ENCODE data around the gene PIEZO1. TPM values are rescaled to one million over a fixed set of nuclear protein-coding genes. Genes with fewer than 3 reads are reported as not detected.
A peak's percentile ranks its signal among the peaks of the same experiment; 100 is the strongest.

PIEZO1 gene
- total RNA-seq, 1 donor from 2014 or later: 164 TPM

DNA sequence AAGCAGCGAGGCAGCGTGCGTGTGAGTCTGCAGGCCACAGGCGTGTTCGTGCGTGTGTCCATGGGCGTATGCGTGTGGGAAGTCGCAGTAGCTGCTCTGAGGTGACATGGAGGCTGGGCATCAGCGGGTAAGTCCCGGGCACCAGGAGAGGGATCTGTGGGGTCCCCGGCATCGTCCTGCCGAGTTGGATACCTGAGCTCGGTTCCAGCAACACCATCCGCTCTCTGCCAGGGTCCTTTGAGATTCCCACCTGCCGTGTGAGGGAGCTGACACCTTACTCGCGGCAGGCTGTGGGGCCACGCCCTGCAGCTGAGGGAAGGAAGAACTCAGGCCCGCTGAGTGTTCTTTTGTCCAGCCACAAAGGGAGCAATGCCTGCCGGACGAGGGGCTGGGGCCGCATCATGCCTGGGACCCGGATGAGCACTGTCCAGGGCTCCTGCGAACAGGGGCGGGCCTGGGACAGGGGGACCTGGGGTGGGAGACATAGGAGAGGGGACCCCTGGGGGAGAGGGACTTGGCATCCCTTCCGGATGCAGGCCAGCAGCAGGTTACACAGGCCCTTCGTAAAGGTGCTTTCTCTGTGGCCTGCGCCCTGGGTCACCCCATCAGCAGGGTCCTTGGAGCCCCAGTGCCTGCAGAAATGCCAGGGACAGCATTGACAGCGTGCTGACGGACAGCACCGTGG is 93.7 kb downstream of the PIEZO1 start:
- peak; percentile 49 for DNase-seq
- Histone ChIP-seq H3K27me3 (ENCODE audit: low read depth) (peaks cover 36% of the 10 kb centered on the region), H3K27ac (peak overlapping the region; percentile 31), H3K4me1 (peaks cover 40% of the 10 kb centered on the region), H3K36me3 (peaks cover 9% of the 10 kb centered on the region), H3K4me3 (no peak overlapping the region), H3K9me3 (no peaks in the 10 kb centered on the region)
- no peak for ATAC-seq
- TF ChIP-seq, protein P1, sequence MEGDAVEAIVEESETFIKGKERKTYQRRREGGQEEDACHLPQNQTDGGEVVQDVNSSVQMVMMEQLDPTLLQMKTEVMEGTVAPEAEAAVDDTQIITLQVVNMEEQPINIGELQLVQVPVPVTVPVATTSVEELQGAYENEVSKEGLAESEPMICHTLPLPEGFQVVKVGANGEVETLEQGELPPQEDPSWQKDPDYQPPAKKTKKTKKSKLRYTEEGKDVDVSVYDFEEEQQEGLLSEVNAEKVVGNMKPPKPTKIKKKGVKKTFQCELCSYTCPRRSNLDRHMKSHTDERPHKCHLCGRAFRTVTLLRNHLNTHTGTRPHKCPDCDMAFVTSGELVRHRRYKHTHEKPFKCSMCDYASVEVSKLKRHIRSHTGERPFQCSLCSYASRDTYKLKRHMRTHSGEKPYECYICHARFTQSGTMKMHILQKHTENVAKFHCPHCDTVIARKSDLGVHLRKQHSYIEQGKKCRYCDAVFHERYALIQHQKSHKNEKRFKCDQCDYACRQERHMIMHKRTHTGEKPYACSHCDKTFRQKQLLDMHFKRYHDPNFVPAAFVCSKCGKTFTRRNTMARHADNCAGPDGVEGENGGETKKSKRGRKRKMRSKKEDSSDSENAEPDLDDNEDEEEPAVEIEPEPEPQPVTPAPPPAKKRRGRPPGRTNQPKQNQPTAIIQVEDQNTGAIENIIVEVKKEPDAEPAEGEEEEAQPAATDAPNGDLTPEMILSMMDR (IDR thresholded peaks at IDR 0.05): no peak
- intact Hi-C loops (cut with DNase I): no loop called here

DNA sequence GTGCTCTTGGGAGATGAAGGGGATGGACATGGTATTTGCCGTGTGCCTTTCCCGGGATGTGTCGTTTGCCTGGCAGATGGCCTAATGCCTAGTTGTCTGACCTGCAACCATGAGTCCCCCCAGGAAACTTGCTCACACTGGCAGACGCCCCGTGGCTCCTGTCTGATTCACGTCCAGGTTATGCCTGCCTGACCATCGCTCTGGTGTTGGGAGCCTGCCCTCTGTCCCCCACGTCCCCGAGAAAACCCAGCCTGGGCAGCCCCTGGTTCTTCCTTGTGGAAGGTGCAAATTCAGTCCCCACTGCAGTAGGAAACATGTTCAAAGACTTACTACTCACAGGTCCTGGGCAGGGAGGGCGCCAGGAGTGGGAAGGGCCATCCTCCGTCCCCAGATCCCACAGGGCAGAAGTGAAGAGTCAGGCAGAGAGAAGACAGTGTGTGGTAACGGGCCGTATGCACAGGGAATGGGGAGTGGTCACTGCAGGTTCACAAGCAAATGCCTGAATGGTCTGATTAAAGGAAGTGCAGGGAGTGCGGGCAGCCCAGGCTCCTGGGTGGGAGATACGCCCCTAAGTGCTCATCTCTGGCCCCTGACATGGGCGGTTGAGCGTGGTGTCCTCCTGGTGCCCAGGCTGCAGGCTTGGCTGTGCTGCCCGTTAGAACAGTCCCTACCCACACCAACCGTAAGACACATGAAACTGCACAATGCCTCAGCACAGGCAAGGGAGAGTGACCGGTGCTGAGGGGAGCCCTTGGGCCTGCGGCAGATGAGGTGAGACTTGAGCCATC is 94.5 kb downstream of the PIEZO1 start:
- H3K4me3 ChIP-seq: no peak overlapping the region
- ATAC-seq (no peak), DNase-seq (peak; percentile 36)
- H3K27me3 ChIP-seq (ENCODE audit: low read depth): peaks cover 43% of the 10 kb centered on the region
- TF ChIP-seq, protein P1 (IDR thresholded peaks at IDR 0.05): no peak
- no peak overlapping the region for H3K27ac ChIP-seq
- intact Hi-C loops (cut with DNase I): no loop called here
- H3K4me1 ChIP-seq: peaks cover 47% of the 10 kb centered on the region
- peaks cover 2% of the 10 kb centered on the region for H3K36me3 ChIP-seq
- no peaks in the 10 kb centered on the region for H3K9me3 ChIP-seq

DNA sequence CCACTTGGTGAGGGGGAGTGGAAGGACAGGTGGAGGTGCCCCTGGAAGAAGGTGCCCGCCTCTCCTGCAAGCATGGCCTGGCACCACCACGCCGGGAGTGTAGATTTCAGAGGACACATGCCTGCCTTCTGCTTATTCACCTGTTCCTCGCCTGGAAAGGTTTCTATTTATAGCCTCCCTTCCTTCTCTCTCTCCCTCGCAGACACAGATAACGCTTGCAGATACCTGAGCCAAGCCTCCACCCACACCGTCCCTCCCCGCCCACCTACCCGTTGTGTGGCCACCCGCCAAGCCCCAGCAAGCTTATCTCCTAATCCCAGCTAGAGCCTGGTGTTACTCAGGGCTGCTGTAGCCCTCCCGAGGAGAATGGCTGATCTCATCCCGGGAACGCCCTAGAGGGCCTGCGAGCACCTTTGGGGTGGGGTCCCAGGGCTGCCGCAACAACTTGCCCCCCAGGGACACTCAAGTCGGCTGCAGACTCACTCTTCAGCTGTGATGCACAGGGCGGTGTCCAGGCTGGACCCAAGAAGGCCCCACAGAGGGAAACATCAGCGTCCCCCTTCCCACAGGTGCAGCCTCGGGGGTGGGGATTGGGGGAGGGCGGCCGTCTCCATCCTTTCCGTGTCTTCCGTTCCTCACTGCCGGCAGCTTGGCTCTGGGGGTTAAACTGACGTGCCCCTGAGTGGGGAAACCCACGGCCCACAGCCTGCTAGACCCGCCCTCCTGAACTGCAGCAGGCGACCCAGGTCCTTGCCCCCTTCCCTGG is 96.8 kb downstream of the PIEZO1 start:
- Histone ChIP-seq H3K4me1 (peaks cover 60% of the 10 kb centered on the region), H3K9me3 (no peaks in the 10 kb centered on the region), H3K27me3 (ENCODE audit: low read depth) (peaks cover 58% of the 10 kb centered on the region), H3K36me3 (no peaks in the 10 kb centered on the region), H3K27ac (no peak overlapping the region), H3K4me3 (no peak overlapping the region)
- ATAC-seq (peak in 1 of 2 donors; percentile 14), DNase-seq (peak; percentile 44)
- intact Hi-C loops (cut with DNase I): no loop called here
- TF ChIP-seq, protein P1 (IDR thresholded peaks at IDR 0.05): no peak

DNA sequence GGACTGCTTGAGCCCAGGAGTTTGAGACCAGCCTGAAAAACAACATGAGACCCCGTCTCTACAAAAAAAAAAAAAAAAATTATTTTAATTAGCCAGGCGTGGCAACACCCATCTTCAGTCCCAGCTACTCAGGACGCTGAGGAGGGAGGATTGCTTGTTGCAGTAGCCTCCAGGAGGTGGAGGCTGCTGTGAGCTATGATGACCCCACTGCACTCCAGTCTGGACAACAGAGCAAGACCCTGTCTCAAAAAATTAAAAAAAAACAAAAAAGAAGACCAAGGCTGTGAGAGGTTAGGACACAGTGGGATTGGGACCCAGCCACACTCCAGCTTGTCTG is 97.4 kb downstream of the PIEZO1 start:
- TF ChIP-seq, protein P1 (IDR thresholded peaks at IDR 0.05): no peak
- ATAC-seq (no peak), DNase-seq (no peak)
- Histone ChIP-seq H3K27me3 (ENCODE audit: low read depth) (peaks cover 58% of the 10 kb centered on the region), H3K9me3 (no peaks in the 10 kb centered on the region), H3K36me3 (no peaks in the 10 kb centered on the region), H3K27ac (no peak overlapping the region), H3K4me1 (peaks cover 56% of the 10 kb centered on the region), H3K4me3 (no peak overlapping the region)
- intact Hi-C loops (cut with DNase I): no loop called here

DNA sequence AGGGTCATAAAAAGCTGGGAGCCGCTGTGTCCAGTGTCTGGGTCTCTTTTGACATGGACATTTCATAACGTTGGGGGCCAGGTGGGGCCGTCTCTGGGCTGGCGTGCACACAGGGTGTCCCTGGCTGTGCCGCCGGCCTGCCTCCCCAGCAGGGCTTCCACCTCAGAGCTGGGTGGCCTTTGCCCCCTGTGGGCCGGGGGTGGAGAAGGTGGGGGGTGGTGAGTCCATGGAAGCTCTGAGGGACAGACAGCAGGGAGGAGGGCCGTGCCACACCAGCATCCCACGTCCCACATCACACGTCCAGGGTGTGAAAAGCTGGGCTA is 97.8 kb downstream of the PIEZO1 start:
- Histone ChIP-seq H3K27ac (no peak overlapping the region), H3K36me3 (no peaks in the 10 kb centered on the region), H3K9me3 (no peaks in the 10 kb centered on the region), H3K27me3 (ENCODE audit: low read depth) (peaks cover 58% of the 10 kb centered on the region), H3K4me1 (peaks cover 55% of the 10 kb centered on the region), H3K4me3 (no peak overlapping the region)
- peak; percentile 41 for DNase-seq
- intact Hi-C loops (cut with DNase I): no loop called here
- TF ChIP-seq, protein P1 (IDR thresholded peaks at IDR 0.05): no peak
- no peak for ATAC-seq

Data from lower lobe of right lung (tissue), 2 donors.